NCI-H1092 (cell line): ENCODE results near the gene PDX1.

Experiments
- DNase-seq: peaks from one replicate; lab custom pipeline; 2025; lab: John Stamatoyannopoulos, UW

PDX1 gene

GRCh38 chr13:27970382-27971235, 50.8 kb downstream of the PDX1 start:
- no peak for DNase-seq

- no peak for DNase-seq
Observed at GRCh38 chr13:27971236-27971645, 51.4 kb downstream of the PDX1 start.

GRCh38 chr13:27971776-27972477, 52.1 kb downstream of the PDX1 start:
- no peak for DNase-seq

GRCh38 chr13:27972478-27972820, 52.6 kb downstream of the PDX1 start:
- no peak for DNase-seq

- DNase-seq, result no peak
Observed at GRCh38 chr13:27973291-27973690, 53.5 kb downstream of the PDX1 start.

- DNase-seq, result no peak
Observed at GRCh38 chr13:27973961-27974662, 54.3 kb downstream of the PDX1 start.
